Stimulated activated CD8-positive, alpha-beta memory T cell treated with anti-CD3 and anti-CD28 coated beads, Interleukin-2, amount 100 ng/mL, for 1 hour (primary cell): Measurements from ENCODE around the gene VGLL2.

Source experiments
- DNase-seq, 2 donors: peaks; one replicate each; pipeline ENCODE4 v3.0.0-alpha.2; 2020; ENCODE audit warnings: low read depth in 2 of 2

The VGLL2 gene

GRCh38 chr6:117269638-117270054 lies 4.3 kb downstream of the VGLL2 start:
- no peak for DNase-seq

DNA sequence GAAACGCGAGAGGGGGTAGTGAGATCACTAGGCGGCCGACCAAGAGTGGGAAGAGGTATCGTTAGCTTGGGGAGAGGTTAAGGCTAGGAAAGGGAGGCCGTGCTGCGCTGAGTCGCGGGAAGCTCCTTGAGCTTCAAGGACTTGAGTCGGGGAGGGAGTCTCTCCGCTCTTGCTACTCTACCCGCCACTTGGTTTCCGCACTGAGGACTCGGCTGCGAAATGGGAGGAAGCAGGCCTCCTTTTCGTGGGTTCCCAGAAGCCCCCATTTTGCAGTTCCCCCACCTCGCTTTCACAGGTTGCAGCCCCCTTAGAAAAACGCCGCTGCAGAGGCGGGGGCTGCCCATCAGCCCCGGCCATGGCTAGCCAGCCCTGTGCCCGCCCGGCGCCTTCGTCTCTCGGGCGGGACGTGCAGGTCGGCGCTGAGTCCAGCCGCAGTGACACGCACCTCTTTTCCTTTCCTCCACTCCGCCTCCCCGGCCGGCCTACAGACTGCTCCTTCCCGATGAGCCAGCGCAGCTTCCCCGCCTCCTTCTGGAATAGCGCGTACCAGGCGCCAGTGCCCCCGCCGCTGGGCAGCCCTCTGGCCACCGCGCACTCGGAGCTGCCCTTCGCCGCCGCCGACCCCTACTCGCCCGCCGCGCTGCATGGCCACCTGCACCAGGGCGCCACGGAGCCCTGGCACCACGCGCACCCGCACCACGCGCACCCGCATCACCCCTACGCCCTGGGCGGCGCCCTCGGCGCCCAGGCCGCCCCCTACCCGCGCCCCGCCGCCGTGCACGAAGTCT lies 4.9 kb downstream of the VGLL2 start:
- DNase-seq = no peak

- DNase-seq = no peak
These were observed 5.6 kb downstream of the VGLL2 start for GRCh38 chr6:117270843-117271507.

DNA sequence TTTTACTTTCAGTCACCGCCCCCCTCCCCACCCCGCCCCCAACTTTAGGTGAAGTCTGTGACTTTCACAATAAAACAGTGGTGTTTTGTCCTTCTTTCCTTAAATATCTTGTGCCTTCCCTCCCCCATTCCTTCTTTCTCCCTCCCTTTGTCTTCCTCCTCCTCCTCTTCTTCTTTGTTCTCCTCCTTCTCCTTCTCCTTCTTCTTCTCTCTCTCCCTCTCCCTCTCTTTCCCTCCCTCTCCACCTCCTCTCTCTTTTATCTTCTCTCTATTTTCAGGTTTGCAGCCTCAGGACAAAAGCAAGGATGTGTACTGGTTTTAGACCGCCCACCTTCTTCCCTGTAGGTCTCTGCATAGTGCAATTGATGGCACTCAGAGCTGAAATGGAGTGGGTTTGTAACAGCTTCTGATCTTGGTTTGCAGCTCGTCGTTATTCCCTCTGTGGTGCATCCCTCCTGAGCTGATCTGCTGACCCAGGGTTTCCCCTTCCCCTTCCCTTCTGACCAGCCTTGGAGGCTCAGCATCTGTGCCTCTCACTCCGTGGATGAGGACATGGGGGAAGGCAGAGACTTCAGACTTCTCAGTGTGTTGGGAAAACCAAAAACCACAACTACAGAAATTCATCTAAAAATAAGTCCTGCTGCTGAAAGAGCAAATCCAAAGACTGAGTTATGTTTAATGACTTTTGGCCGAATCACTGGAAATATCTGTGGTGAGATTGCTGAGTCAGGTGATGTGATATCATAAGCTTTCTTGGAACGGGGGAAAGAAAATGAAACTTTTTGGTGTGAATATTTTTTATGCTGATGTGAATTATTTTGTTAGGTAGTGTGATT lies 6.9 kb downstream of the VGLL2 start:
- DNase-seq = no peak

DNA sequence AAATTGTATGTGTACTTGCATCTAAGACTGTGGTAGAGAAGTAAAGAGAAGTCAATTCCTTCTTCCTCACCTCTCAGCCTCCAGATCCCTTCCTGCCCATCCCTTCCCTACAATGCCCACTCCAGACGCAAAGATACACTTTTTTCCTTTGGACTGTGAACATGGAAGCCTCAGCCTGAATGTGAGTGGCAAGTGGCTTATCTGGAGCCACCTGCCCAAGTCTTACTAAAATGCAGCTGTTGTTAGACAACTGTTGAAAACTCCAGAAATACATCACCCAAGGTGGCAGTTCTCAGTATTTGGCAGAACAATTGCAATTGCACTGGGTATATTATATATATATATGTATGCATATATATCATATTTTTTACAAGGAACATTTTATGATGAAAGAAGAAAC lies 7.5 kb downstream of the VGLL2 start:
- no peak for DNase-seq

DNA sequence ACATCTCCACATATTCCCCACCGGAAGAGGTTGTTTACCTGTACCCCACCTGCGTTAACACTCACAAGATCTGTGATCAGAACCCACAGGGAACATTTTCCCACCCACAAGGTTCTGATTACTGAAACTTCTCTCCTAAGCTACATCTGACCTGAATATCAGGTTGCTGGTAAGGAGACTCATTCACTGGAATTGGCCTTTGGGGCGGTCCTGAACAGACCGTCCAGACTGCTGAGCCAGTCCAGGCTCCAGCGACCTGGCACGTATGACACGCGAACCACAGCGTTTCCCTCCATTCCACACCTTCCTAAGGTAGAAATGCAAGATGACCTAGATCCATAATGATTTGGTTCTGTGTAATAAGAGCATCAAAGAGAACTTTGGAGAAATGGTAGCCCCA lies 9.8 kb downstream of the VGLL2 start:
- DNase-seq = no peak

DNA sequence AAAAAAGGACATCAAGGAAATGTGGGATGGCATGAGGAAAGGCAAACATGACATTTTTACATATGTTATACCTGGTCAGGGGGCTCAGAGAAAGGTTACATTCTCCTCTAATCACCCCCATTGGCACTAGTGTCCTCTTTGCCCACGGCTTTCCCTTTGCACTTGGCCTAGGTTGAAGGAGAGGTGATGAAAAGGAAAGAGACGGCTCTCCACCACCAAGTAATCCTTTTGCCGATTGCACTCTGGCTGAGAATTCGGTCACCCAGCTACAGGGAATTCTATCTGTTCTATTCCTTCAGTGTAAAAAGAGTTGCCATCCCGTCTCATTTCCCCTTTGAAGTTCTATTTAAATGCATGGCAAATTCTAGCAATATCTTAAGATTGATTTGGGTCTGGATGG lies 10.4 kb downstream of the VGLL2 start:
- DNase-seq = no peak

DNA sequence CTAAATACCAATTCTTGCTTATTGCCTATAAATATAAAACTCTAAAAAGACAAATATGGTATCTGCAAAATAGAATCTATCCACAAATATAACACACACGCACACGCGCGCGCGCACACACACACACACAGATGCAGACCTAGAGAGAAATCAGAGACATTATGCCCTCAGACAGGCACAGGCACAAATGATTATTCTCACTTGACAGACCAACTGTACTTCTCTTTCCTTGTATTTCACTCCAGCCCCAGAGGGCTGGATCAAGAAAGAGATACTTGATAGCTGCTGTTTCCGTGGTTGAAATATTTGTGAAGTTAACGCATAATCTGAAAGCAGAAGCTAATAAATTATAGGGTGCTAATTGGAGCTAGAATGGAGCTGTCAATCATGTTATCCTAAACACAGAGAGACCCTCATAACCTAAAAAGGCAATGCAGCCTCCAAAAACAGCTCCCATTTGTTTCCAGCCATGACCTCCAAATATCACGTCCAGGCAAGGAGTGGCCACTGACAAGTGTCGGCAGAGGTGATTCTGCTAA lies 11.5 kb downstream of the VGLL2 start:
- DNase-seq = no peak

DNA sequence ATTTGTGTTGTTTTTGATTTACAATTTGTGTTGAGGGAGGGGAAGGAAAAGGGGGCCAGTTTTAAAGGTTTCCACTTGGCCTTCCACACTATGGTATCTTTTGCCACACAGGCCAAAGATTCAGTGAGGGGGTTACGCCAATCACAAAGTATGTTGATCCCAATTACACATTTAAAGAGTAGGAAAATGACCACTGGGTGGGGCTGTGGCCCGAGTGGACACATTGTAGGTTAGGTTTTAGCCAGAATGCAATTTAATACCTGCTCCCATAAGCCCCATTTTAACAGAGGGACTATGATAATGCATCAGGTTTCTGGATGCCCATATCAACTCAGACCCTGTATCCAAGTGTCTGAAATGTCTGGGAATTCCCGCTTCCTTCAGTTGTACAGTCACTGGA lies 15.6 kb downstream of the VGLL2 start:
- no peak for DNase-seq

- no peak for DNase-seq
These were observed 22.8 kb downstream of the VGLL2 start for GRCh38 chr6:117288083-117288715.

DNA sequence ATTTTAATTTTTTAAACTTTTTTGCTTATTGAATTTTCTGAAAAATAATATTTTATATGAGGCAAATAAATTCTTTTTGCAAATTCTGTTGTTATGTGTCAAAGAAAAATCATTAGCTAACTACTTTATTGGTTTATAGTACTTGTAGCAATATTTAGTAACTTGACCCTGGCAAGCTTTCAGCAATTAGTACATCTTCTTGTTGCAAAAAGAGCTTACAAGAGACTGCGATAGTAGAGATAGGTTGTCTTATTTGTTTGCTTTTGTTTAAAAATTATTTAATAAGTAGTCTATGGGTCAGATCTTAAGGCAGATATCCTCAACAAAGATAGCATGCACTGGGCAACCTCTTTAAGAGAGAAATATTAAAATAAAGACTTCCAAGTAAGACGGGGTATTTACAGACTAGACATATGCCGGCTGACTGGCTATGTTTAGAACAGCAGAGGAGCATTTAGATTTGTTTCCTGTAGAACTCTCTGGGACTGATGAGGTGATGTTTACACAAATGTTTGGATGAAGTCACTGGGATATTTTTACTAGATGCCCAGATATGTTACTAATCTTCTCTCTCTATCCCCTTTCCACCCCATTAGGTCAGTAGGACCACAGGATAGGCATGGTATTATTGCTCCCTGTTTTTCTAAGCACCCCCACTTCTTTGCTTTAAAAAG lies 25.0 kb downstream of the VGLL2 start:
- DNase-seq = no peak

- no peak for DNase-seq
These were observed 33.6 kb downstream of the VGLL2 start for GRCh38 chr6:117298941-117299340.

- no peak for DNase-seq
These were observed 38.0 kb downstream of the VGLL2 start for GRCh38 chr6:117303323-117303722.

- DNase-seq = no peak
These were observed 39.1 kb downstream of the VGLL2 start for GRCh38 chr6:117304446-117304845.

DNA sequence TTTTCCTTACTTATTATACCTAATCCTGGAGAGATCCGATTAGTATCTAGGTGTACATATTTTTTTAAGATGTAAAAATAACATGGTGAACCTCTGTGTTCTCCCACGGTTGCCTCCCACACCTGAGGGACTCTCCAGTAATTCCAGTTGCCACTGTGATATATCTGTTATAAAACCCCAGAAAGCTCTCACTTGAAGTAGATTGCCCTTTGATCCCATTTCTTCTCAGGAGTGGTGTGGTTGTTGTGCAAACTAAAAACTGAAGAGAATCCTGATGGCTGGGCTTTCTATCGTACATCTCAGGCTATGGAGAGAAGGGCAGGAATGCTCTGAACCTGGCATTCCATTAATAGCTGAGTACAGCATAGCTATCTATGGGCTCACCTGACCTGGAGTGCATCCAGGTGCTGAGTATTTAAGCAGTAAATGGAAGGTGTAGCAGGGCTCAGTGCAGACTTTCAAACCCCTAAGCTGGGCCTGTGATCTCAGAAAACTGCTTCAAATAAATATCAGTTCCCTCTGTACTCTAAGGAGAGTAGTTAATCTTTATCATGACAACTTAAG lies 41.0 kb downstream of the VGLL2 start:
- DNase-seq = no peak

- DNase-seq = no peak
These were observed 42.3 kb downstream of the VGLL2 start for GRCh38 chr6:117307655-117308054.

- DNase-seq = no peak
These were observed 43.7 kb downstream of the VGLL2 start for GRCh38 chr6:117309069-117309468.

DNA sequence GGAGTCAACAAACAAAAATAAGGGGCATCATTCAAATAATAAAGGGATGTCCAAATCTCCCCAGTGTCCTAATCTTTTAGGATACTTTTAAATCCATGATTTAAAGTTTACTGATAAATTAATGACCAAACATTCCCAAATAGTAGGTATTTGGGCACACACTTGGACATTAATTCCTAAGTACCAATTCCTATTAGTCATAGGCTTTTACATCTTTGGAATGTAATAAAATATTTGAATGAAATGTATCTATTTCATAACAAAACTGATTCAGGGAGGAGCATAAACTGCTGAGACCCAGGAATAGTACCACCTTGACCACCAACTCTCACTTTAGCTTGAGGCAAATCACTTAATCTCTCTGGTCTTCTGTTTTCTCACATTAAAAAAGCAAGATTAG lies 44.3 kb downstream of the VGLL2 start:
- DNase-seq = no peak

- no peak for DNase-seq
These were observed 46.0 kb downstream of the VGLL2 start for GRCh38 chr6:117311310-117311709.

GRCh38 chr6:117311726-117312125 lies 46.4 kb downstream of the VGLL2 start:
- DNase-seq = no peak

DNA sequence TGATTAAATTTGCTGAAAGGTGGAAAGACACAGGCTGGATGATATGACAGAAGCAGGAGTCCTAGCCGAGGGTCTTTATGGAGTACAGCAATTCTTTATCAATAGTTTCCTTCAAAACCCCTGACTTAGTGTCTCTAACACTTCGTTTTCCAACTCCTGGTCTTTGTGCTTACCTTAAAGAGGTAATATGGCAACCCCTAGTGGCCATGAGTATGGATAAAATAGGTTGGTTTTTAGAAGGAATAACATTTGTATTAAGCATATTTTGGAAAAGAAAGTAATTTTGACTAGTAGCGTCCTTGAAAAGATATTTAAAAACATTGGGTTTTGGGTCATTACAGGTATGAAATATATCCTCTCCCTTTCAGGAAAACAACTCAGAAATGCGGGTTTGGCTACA lies 51.9 kb downstream of the VGLL2 start:
- no peak for DNase-seq
